A673 (cell line): ENCODE results near the gene TAF15. TPM values are rescaled to one million over a fixed set of nuclear protein-coding genes. Genes with fewer than 3 reads are reported as not detected.
A peak's percentile ranks its signal among the peaks of the same experiment; 100 is the strongest.

Source experiments
- BruUV-seq: library from RNA; stranded (reverse); fragments of 400-500 nt; replicated peaks from 2 replicates; lab custom pipeline; 2021; lab: Mats Ljungman, UMichigan
- CTCF ChIA-PET: fragments of 300-600 bp; sonication (Branson Sonifier 250); formaldehyde crosslinking; loops from one replicate; lab custom pipeline; 2022; ENCODE audit warnings: antibody characterized with exemption; lab: Charles Lee
- POLR2A ChIA-PET: fragments of 300-600 bp; sonication (Branson Sonifier 250); formaldehyde crosslinking; loops from one replicate; lab custom pipeline; 2022; ENCODE audit warnings: antibody characterized with exemption; ENCODE audit not compliant: low non-redundant PET; lab: Charles Lee
- DNase-seq: peaks from one replicate; pipeline ENCODE4 v3.0.0-alpha.2; 2015; ENCODE audit warnings: low spot score
- H3K27ac ChIP-seq: fragments of 200-600 bp; sonication (generic); 2 replicates; pipeline ENCODE4 v1.5.1; 2016; ENCODE audit warnings: mixed run types, low read depth, mild to moderate bottlenecking, mixed read lengths, antibody characterized with exemption, low read length; ENCODE audit not compliant: poor library complexity, severe bottlenecking
- H3K27me3 ChIP-seq: fragments of 200-600 bp; sonication (generic); replicated peaks from 2 replicates; pipeline ENCODE4 v1.6.1; 2017; ENCODE audit warnings: mixed run types, low read depth, mild to moderate bottlenecking, mixed read lengths, antibody characterized with exemption, low read length; ENCODE audit not compliant: insufficient read depth, poor library complexity
- H3K36me3 ChIP-seq: fragments of 200-600 bp; sonication (generic); 2 replicates; pipeline ENCODE4 v1.6.1; 2016; ENCODE audit warnings: mixed run types, mild to moderate bottlenecking, mixed read lengths, antibody characterized with exemption, low read length; ENCODE audit not compliant: insufficient read depth, poor library complexity, severe bottlenecking
- H3K4me1 ChIP-seq: fragments of 200-600 bp; sonication (generic); 2 replicates; pipeline ENCODE4 v1.6.1; 2017; ENCODE audit warnings: mixed run types, mild to moderate bottlenecking, mixed read lengths, antibody characterized with exemption, low read length; ENCODE audit not compliant: insufficient read depth, poor library complexity, severe bottlenecking
- H3K4me3 ChIP-seq: fragments of 200-600 bp; sonication (generic); 2 replicates; pipeline ENCODE4 v1.5.1; 2016; ENCODE audit warnings: low read depth, mixed run types, mild to moderate bottlenecking, mixed read lengths, low read length; ENCODE audit not compliant: poor library complexity, severe bottlenecking
- H3K9me3 ChIP-seq: fragments of 200-600 bp; sonication (generic); 2 replicates; pipeline ENCODE4 v1.6.1; 2016; ENCODE audit warnings: mixed run types, low read depth, mild to moderate bottlenecking, mixed read lengths, antibody characterized with exemption, low read length; ENCODE audit not compliant: poor library complexity, severe bottlenecking
- CTCF ChIP-seq: fragments of 300-800, 200-600 bp; sonication (generic); conservative IDR thresholded peaks from 2 replicates; pipeline ENCODE4 v1.5.1; 2017; ENCODE audit warnings: low read depth, mild to moderate bottlenecking, antibody characterized with exemption, low read length, moderate library complexity, mixed read lengths
- EZH2 ChIP-seq: fragments of 200-600 bp; sonication (generic); IDR thresholded peaks from 2 replicates; pipeline ENCODE4 v1.6.1; 2017; ENCODE audit warnings: borderline replicate concordance, low read depth, mild to moderate bottlenecking, mixed read lengths, antibody characterized with exemption, low read length; ENCODE audit not compliant: poor library complexity, severe bottlenecking
- intact Hi-C: fragments of 100-400 bp; cut with micrococcal nuclease; formaldehyde crosslinking; loops from one replicate; pipeline ENCODE4 v1.10.0; 2022; ENCODE audit not compliant: unreplicated experiment
- total RNA-seq: library from RNA; stranded (reverse); gene quantifications from 2 replicates; pipeline ENCODE4 v1.2.3, GENCODE V29; 2021

The TAF15 gene
- total RNA-seq, 1 experiment from 2014 or later = 108 TPM

- no TSS peak for BruUV-seq
- ChIA-PET CTCF (no interaction called here), POLR2A (no interaction called here)
- Histone ChIP-seq H3K4me1 (no peaks in the 10 kb centered on the region), H3K27me3 (no peaks in the 10 kb centered on the region), H3K4me3 (no peak overlapping the region), H3K27ac (no peak overlapping the region), H3K9me3 (no peaks in the 10 kb centered on the region), H3K36me3 (no peaks in the 10 kb centered on the region)
- DNase-seq = no peak
- TF ChIP-seq CTCF = no peak
- TF ChIP-seq EZH2 = no peak
- intact Hi-C loops = no loop called here
These were observed 43.4 kb upstream of the TAF15 start for GRCh38 chr17:35765756-35766488.

GRCh38 chr17:35766489-35766877 is 42.8 kb upstream of the TAF15 start:
- Histone ChIP-seq H3K4me1 (no peaks in the 10 kb centered on the region), H3K9me3 (no peaks in the 10 kb centered on the region), H3K27ac (no peak overlapping the region), H3K27me3 (no peaks in the 10 kb centered on the region), H3K4me3 (no peak overlapping the region), H3K36me3 (no peaks in the 10 kb centered on the region)
- POLR2A ChIA-PET = no interaction called here
- no peak for DNase-seq
- TF ChIP-seq CTCF = no peak
- no peak for TF ChIP-seq EZH2
- no TSS peak for BruUV-seq
- CTCF ChIA-PET = no interaction called here
- intact Hi-C loops = no loop called here

- BruUV-seq = no TSS peak
- H3K4me1 ChIP-seq = no peaks in the 10 kb centered on the region
- intact Hi-C loops = no loop called here
- H3K9me3 ChIP-seq = no peaks in the 10 kb centered on the region
- CTCF ChIA-PET = interaction anchor here (0.6 kb wide), 1 partner anchor 21 kb away, joined by 6 read pairs; no protein-coding TSS in a partner anchor
- TF ChIP-seq EZH2 (no peak), CTCF (0 out of 2 replicates have a peak, but pooled peaks have one; percentile 27)
- H3K36me3 ChIP-seq = no peaks in the 10 kb centered on the region
- H3K27ac ChIP-seq = no peak overlapping the region
- POLR2A ChIA-PET = no interaction called here
- DNase-seq = peak; percentile 12
- H3K27me3 ChIP-seq = no peaks in the 10 kb centered on the region
- no peak overlapping the region for H3K4me3 ChIP-seq
These were observed 42.3 kb upstream of the TAF15 start for GRCh38 chr17:35766903-35767510.
